Endothelial cell of umbilical vein (primary cell): ENCODE data around the gene NAPA. TPM values are rescaled to one million over a fixed set of nuclear protein-coding genes. Genes with fewer than 3 reads are reported as not detected.

Experiments used
- BruUV-seq: library from RNA; stranded (reverse); fragments of 400-500 nt; replicated peaks from 2 replicates; lab custom pipeline; 2021; lab: Mats Ljungman, UMichigan
- CTCF ChIA-PET: fragments of 300-600, 350-600 bp; sonication (Branson Sonifier 250); formaldehyde crosslinking; loops from one replicate; lab custom pipeline; 2021; ENCODE audit warnings: antibody characterized with exemption, inconsistent platforms; lab: Charles Lee
- POLR2A ChIA-PET: fragments of 300-600, 350-600 bp; sonication (Branson Sonifier 250); formaldehyde crosslinking; loops from one replicate; lab custom pipeline; 2021; ENCODE audit warnings: antibody characterized with exemption, inconsistent platforms; lab: Charles Lee
- DNase-seq: peaks from one replicate; pipeline ENCODE4 v3.0.0-alpha.2; 2011; ENCODE audit warnings: low read depth, low spot score
- FAIRE-seq: peaks from 2 replicates; lab custom pipeline; 2011; peaks lifted over from hg19 to GRCh38; lab: Jason Lieb, UNC
- H2AFZ ChIP-seq: 2 replicates; pipeline ENCODE4 v1.6.0; 2012; ENCODE audit warnings: low read depth, low read length, control low read depth, inconsistent platforms
- H3K27ac ChIP-seq: 2 replicates; pipeline ENCODE4 v1.5.1; 2011; ENCODE audit warnings: low read depth, mild to moderate bottlenecking, control low read depth, low read length, moderate library complexity; ENCODE audit not compliant: insufficient read depth
- H3K27me3 ChIP-seq, 2 experiments: 2 replicates each; pipeline versions ENCODE4 v1.6.0 to v1.6.1; 2011; ENCODE audit warnings: low read length in 2 of 2, mixed read lengths in 1 of 2; ENCODE audit not compliant: control insufficient read depth in 2 of 2, insufficient read depth in 2 of 2
- H3K36me3 ChIP-seq, 2 experiments: 2 replicates in 1 of 2; 3 replicates in 1 of 2; pipeline ENCODE4 v1.5.1; 2011; ENCODE audit warnings: low read length in 2 of 2, mild to moderate bottlenecking in 1 of 2, moderate library complexity in 1 of 2; ENCODE audit not compliant: control insufficient read depth in 2 of 2, insufficient read depth in 2 of 2; ENCODE audit errors: extremely low read depth in 1 of 2
- H3K4me1 ChIP-seq: 3 replicates; pipeline ENCODE4 v1.5.1; 2011; ENCODE audit warnings: mild to moderate bottlenecking, low read length; ENCODE audit not compliant: control insufficient read depth, insufficient read depth; ENCODE audit errors: extremely low read depth
- H3K4me2 ChIP-seq: 2 replicates; pipeline ENCODE4 v1.6.1; 2011; ENCODE audit warnings: low read length, control low read depth, mixed read lengths; ENCODE audit not compliant: insufficient read depth
- H3K4me3 ChIP-seq, 3 experiments: fragments of 200-600 bp in 1 of 3; sonication (generic), shearing (Covaris generic) in 1 of 3; replicated peaks in 1 of 3; 2 replicates each; pipeline ENCODE4 v1.5.1; 2011 to 2016; ENCODE audit warnings: control low read depth in 3 of 3, low read length in 3 of 3, mild to moderate bottlenecking in 2 of 3, inconsistent platforms in 1 of 3, low read depth in 1 of 3, moderate library complexity in 1 of 3; ENCODE audit not compliant: insufficient read depth in 1 of 3
- H3K79me2 ChIP-seq: 2 replicates; pipeline ENCODE4 v1.6.0; 2012; ENCODE audit warnings: low read length, inconsistent platforms; ENCODE audit not compliant: control insufficient read depth, insufficient read depth
- H3K9ac ChIP-seq: replicated peaks from 2 replicates; pipeline ENCODE3; 2011; ENCODE audit warnings: low read length, control low read depth; ENCODE audit not compliant: insufficient read depth; ENCODE audit errors: extremely low read depth
- H3K9me1 ChIP-seq: replicated peaks from 3 replicates; pipeline ENCODE4 v1.6.0; 2011; ENCODE audit warnings: mild to moderate bottlenecking, low read length; ENCODE audit not compliant: control insufficient read depth, insufficient read depth; ENCODE audit errors: extremely low read depth
- H3K9me3 ChIP-seq: replicated peaks from 2 replicates; pipeline ENCODE4 v1.5.1; 2012; ENCODE audit warnings: low read length, inconsistent platforms; ENCODE audit not compliant: control insufficient read depth, insufficient read depth
- H4K20me1 ChIP-seq: replicated peaks from 2 replicates; pipeline ENCODE3; 2011; ENCODE audit warnings: mild to moderate bottlenecking, low read length; ENCODE audit not compliant: control insufficient read depth, insufficient read depth; ENCODE audit errors: extremely low read depth
- CTCF ChIP-seq, 2 donors: IDR thresholded peaks; 1 replicate in 1 of 2; 2 replicates in 1 of 2; pipeline ENCODE4 v1.5.1; 2011; ENCODE audit warnings: low read length in 2 of 2, mild to moderate bottlenecking in 2 of 2, moderate library complexity in 2 of 2, control low read depth in 1 of 2, inconsistent platforms in 1 of 2, low read depth in 1 of 2; ENCODE audit not compliant: insufficient read depth in 1 of 2; ENCODE audit errors: extremely low read depth in 1 of 2
- EZH2 ChIP-seq: IDR thresholded peaks from 2 replicates; pipeline ENCODE4 v1.6.1; 2012; ENCODE audit warnings: borderline replicate concordance, low read depth, mild to moderate bottlenecking, moderate library complexity, low read length, inconsistent platforms; ENCODE audit not compliant: severe bottlenecking
- FOS ChIP-seq: IDR thresholded peaks from 2 replicates; pipeline ENCODE4 v1.6.1; 2011; ENCODE audit warnings: mild to moderate bottlenecking, low read length, moderate library complexity, borderline replicate concordance; ENCODE audit not compliant: insufficient read depth
- GATA2 ChIP-seq: IDR thresholded peaks from 2 replicates; pipeline ENCODE4 v1.7.0; 2011; ENCODE audit warnings: low read depth, mild to moderate bottlenecking, moderate library complexity, mixed read lengths, low read length; ENCODE audit not compliant: insufficient read length, insufficient read depth
- JUN ChIP-seq: IDR thresholded peaks from 2 replicates; pipeline ENCODE4 v1.6.1; 2011; ENCODE audit warnings: borderline replicate concordance, low read depth; ENCODE audit not compliant: insufficient read length, insufficient read depth
- MYC ChIP-seq: IDR thresholded peaks from one replicate; pipeline ENCODE4 v1.6.1; 2011; ENCODE audit warnings: mild to moderate bottlenecking, low read depth, low read length
- POLR2A ChIP-seq: IDR thresholded peaks from 2 replicates; pipeline ENCODE4 v1.6.1; 2012; ENCODE audit warnings: low read depth, mild to moderate bottlenecking, control low read depth, low read length
- POLR2AphosphoS5 ChIP-seq: IDR thresholded peaks from 2 replicates; pipeline ENCODE4 v1.6.1; 2012; ENCODE audit warnings: low read depth, mild to moderate bottlenecking, control low read depth, low read length, moderate library complexity; ENCODE audit not compliant: insufficient read depth
- dilution Hi-C: fragments of 300-500 bp; cut with MboI; formaldehyde crosslinking; loops from one replicate; pipeline ENCODE4 v1.15.0; 2019; ENCODE audit warnings: low sequenced_read_pairs; ENCODE audit not compliant: extremely low pct_ligation_motif_present
- intact Hi-C: fragments of 100-400 bp; cut with micrococcal nuclease; formaldehyde crosslinking; loops from one replicate; pipeline ENCODE4 v1.10.0; 2022
- polyA plus RNA-seq, 4 experiments: library from polyadenylated mRNA; depleted of rRNA in 3 of 4; stranded (reverse) in 3 of 4; unstranded in 1 of 4; fragments of >200 nt; gene quantifications; 2 replicates each; pipeline versions ENCODE4 v1.2.1 to v1.2.3, GENCODE V29; 2011 to 2012; ENCODE audit warnings: missing spikeins in 1 of 4
- total RNA-seq: library from RNA; stranded (reverse); gene quantifications from 2 replicates; pipeline ENCODE4 v1.2.3, GENCODE V29; 2021
- TF ChIP-seq, protein P1 (sequence below): IDR thresholded peaks from 2 replicates; pipeline ENCODE4 v1.6.1; 2011; ENCODE audit not compliant: insufficient read depth, insufficient read length

NAPA gene
- total and polyA plus RNA-seq, 2 donors (not counting 3 experiments of a cell fraction or from before 2014, with no cell fraction given): 107 to 154 TPM

DNA sequence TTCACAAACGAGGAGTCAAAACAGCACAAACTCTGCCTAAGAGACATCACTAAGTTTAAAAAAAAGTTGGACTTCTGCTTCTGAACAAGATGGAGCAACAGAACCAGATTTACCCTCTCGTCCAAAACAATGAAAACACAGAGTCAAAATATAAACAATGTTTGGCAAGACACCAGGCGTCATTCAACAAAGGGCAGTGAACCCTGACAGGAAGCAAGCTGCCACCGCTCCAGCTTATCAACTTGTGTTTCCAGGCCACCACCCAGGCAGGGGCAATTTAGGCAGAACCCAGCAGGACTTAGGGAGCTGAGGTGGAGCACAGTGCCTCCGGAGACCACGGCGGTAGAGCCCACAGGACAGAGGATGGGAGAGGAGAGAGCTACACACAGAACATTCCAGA is 8.6 kb upstream of the NAPA start:
- H3K27ac ChIP-seq: no peak overlapping the region
- no peaks in the 10 kb centered on the region for H3K9me1 ChIP-seq
- dilution Hi-C loops (no loop called here), intact Hi-C loops (no loop called here)
- CTCF ChIA-PET: interaction anchor here (0.8 to 1.6 kb wide), 5 partner anchors 8 to 87 kb away, joined by 3 to 14 read pairs (median 6); partner anchors contain the start of gene NAPA
- peak; percentile 65 for DNase-seq
- POLR2A ChIA-PET: no interaction called here
- peaks cover 0 to 2% of the 10 kb centered on the region in 2 experiments for H3K27me3 ChIP-seq
- peaks cover 9% of the 10 kb centered on the region for H3K4me1 ChIP-seq
- H3K4me2 ChIP-seq: peak overlapping the region; percentile 42
- H3K4me3 ChIP-seq: no peak overlapping the region
- H3K9ac ChIP-seq: no peak overlapping the region
- H3K9me3 ChIP-seq: no peaks in the 10 kb centered on the region
- no peaks in the 10 kb centered on the region for H4K20me1 ChIP-seq
- TF ChIP-seq GATA2: no peak
- no peak for TF ChIP-seq FOS
- no peak for TF ChIP-seq JUN
- TF ChIP-seq MYC: no peak
- TF ChIP-seq, protein P1, sequence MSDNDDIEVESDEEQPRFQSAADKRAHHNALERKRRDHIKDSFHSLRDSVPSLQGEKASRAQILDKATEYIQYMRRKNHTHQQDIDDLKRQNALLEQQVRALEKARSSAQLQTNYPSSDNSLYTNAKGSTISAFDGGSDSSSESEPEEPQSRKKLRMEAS: no peak
- TF ChIP-seq POLR2A: no peak
- no peak for TF ChIP-seq POLR2AphosphoS5
- TF ChIP-seq CTCF (IDR thresholded peaks at IDR 0.05; ENCODE audit: extremely low read depth in 1 of 2, insufficient read depth in 1 of 2, low read depth in 1 of 2, low read length in 2 of 2): no peak
- no peak for TF ChIP-seq EZH2
- no peaks in the 10 kb centered on the region for H3K36me3 ChIP-seq
- FAIRE-seq: peak; percentile 85
- no peaks in the 10 kb centered on the region for H3K79me2 ChIP-seq
- H2AFZ ChIP-seq: peak overlapping the region; percentile 78
- BruUV-seq: no TSS peak
